AG10803 (cell line): ENCODE results near the gene RNF144B.
A peak's percentile ranks its signal among the peaks of the same experiment; 100 is the strongest.

Source experiments
- DNase-seq: peaks from one replicate; pipeline ENCODE4 v3.0.0; 2010; ENCODE audit warnings: low read depth
- H3K4me3 ChIP-seq: 2 replicates; pipeline ENCODE4 v1.5.1; 2011; ENCODE audit warnings: mild to moderate bottlenecking, low read length, control low read depth
- CTCF ChIP-seq: conservative IDR thresholded peaks from 2 replicates; pipeline ENCODE4 v1.5.1; 2011; ENCODE audit warnings: mild to moderate bottlenecking, low read length, control low read depth, inconsistent platforms

The RNF144B gene

DNA sequence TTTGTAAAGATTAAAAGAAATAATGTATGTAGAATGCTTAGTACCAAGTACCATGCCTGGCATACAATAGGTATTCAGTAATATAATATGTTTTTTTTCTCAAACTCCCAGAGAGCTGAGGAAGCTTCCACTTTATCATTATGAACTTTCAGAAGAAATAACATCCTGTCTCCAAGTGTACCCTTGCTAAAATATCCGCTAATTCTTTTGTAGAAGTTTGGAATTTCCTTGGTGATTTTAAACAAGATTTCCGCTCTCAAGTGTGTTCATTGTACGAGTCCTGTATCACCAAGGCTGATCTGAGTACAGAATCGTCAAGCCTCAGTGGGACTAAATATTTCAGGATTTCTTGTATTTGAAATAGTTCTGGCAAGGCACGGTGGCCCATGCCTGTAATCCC is 16.1 kb upstream of the RNF144B start:
- no peak overlapping the region for H3K4me3 ChIP-seq
- TF ChIP-seq CTCF, result no peak
- no peak for DNase-seq

DNA sequence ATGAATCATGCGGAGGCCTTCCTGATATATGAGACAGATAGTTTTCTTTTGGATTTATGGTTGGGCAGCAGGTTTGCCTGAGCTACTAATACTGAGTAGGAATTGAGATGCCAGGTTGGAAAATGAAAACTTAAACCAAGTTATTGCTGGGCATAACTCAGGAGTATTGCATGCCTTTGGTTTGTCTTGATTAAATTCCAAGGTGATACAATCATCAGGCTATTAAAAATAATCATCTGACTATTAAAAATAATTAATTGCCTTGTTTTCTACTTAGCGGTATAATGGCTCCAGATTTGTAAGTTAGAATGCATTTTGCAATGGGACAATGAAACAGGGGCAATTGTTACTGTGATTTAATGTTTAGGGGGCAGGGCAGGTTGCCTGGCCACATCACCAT is 15.5 kb upstream of the RNF144B start:
- no peak overlapping the region for H3K4me3 ChIP-seq
- no peak for TF ChIP-seq CTCF
- no peak for DNase-seq

- H3K4me3 ChIP-seq, result no peak overlapping the region
- no peak for TF ChIP-seq CTCF
- peak; percentile 41 for DNase-seq
These were observed 6.9 kb upstream of the RNF144B start for GRCh38 chr6:18380158-18380836.

DNA sequence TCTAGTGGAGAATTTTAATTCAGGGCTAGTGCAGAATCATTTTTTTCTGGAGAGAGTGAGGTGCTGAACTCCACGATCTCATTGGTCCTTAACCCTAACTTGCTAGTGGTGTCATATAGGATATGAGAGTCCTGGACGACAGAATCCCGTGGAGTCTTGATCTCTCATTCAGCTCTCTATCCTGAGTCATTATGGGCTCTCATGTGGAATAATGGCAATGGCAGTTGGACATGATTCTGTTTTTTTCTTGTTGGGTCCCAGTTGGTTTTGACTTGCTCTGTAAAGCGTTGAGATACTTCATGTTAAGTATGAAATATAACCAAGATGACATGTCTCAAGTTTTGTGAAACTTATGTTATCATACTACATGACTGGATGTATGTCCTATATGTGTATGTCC is 6.3 kb upstream of the RNF144B start:
- TF ChIP-seq CTCF, result no peak
- DNase-seq, result no peak
- no peak overlapping the region for H3K4me3 ChIP-seq

GRCh38 chr6:18383441-18383840 is 3.7 kb upstream of the RNF144B start:
- no peak for TF ChIP-seq CTCF
- H3K4me3 ChIP-seq, result no peak overlapping the region
- no peak for DNase-seq

DNA sequence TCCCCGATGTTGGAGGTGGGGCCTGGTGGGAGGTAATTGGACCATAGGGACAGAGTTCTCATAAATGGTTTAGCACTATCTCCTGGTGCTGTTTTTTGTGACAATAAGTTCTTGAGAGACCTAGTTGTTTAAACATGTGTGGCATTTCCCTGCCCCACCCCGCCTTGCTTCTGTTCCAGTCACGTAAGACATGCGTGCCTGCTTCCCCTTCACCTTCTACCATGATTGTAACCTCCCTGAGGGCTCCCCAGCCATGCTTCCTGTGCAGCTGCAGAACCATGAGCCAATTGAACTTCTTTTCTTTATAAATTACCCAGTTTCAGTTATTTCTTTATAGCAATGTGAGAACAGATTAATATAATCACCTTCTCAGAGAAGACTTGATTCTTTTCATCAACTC is 2.5 kb upstream of the RNF144B start:
- TF ChIP-seq CTCF, result no peak
- no peak for DNase-seq
- H3K4me3 ChIP-seq, result no peak overlapping the region

GRCh38 chr6:18386298-18386976 is 713 bp upstream of the RNF144B start:
- TF ChIP-seq CTCF, result no peak
- H3K4me3 ChIP-seq, result no peak overlapping the region
- DNase-seq, result peak; percentile 80
